Mammary epithelial cell (primary cell): ENCODE results near the gene SPC24.

Source experiments
- CTCF ChIP-seq, 2 donors: IDR thresholded peaks in 1 of 2; conservative IDR thresholded peaks in 1 of 2; 2 replicates each; pipeline ENCODE4 v1.5.1; 2011 to 2012; ENCODE audit warnings: inconsistent platforms in 2 of 2, low read length in 2 of 2, mild to moderate bottlenecking in 2 of 2, control low read depth in 1 of 2, low read depth in 1 of 2; ENCODE audit not compliant: insufficient read depth in 1 of 2; ENCODE audit errors: extremely low read depth in 1 of 2
- EZH2 ChIP-seq: IDR thresholded peaks from 2 replicates; pipeline ENCODE4 v1.6.1; 2012; ENCODE audit warnings: low read length, inconsistent platforms, borderline replicate concordance

GRCh38 chr19:11180346-11180745 is 24.8 kb upstream of the SPC24 start:
- no peak for TF ChIP-seq CTCF (conservative IDR thresholded peaks at IDR 0.05 in 1 of 2, IDR thresholded peaks at IDR 0.05 in 1 of 2; ENCODE audit: extremely low read depth in 1 of 2, insufficient read depth in 1 of 2, low read depth in 1 of 2, low read length in 2 of 2)
- TF ChIP-seq EZH2, result no peak
